Measurements from ENCODE around the gene CTNNA2.
"Not testable (repeated sequence)": the region's sequence is repeated elsewhere in the genome, so short reads cannot be mapped to it uniquely, and the experiment has no call there.

The CTNNA2 gene

DNA sequence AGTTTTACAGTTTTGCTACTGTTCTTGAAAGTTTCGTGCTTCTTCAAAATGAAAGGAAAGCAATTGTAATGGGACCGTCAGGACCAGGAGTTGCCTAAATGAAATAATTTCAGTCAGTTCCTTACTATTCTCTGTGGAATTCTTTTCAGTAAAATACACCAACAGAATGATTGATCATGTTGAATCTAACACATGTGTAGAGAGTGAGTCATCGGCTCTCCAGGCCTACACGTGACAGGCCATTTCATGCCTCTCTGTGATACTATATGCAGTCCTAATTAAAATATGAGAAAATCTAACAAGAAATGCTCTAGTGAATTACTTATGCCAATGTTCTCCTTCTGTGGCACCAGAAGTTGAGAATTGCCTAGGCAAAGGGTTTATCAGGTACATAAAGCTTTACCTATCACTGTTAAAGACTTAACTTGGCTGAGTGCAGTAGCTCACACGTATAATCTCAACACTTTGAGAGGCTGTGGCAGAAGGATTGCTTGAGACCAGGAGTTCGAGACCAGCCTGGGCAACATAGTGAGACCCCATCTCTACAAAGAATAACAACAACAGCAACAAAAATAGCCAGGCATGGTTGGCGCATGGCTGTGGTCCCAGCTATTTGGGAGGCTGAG lies 592.3 kb downstream of the CTNNA2 start:
- DNase-seq: no peak

DNA sequence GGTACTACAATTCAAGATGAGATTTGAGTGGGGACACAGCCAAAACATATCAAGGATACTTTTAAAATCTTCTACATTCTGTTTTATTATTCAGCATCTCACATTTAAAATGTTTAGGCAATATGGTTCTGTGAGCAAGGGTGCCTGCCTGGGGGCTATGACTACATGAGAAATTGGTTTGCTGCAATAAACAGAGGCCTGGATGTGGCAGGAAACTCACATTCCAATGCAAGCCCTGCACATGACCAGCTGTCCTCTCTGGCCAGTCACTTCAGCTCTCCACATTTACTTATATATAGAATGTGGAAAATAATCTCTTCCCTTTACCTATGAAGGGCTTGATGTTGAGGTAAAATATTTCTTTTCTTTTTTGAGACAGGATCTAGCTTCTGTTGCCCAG lies 598.3 kb downstream of the CTNNA2 start:
- no peak for DNase-seq

DNA sequence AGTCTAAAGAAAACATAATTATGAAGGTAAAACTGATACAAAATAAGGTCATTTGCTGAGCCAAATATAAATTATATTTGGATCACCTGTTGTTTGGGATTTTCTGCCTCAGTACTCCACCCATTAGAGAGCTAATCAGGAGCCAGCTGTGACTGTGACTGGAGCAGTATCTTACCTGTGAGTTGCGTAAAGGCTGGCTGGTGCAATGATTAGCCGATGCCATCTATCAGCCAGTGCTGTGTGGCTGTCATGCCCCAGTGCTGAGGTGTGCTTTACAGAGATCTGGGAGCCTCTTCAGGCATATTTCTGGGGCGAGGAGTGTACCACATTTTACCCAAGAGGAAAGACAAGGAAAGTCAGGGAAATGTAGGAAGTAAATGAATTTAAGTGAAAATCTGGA lies 599.9 kb downstream of the CTNNA2 start:
- DNase-seq: no peak

DNA sequence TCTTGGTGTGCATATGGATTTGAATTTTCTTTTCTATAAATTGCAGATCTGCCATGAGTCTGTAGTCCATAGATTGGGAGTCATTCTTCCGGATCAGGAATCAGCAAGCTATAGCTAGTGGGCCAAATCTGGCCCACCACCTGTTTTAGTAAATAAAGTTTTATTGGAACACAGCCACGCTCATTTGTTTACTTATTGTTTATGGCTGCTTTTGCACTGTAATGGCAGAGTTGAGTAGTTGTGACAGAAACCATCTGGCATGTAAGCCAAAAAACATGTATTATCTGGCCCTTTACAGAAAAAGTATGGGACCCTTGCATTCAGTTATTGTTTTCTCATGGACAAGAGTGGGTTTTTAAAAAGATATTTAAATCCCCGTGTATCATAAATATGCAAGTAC lies 600.5 kb downstream of the CTNNA2 start:
- DNase-seq: no peak

DNA sequence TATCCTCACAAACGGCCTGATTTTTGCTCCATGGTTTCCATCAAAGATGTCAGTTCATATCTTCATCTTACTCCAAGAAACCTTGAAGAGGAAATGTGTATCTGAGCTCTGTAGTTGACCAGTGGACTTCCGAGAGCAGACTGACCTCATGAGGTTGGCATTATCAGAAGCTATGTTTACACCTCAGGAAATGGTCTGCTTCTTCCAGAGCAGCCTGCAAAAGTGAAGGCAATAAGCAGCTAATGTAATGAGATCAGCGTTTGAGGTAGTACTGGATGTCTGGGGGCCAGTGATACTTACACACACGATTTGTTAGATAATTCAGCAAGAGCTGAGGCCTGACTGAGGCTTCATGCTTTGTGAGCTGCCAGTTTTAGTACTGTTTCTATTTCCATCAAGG lies 602.0 kb downstream of the CTNNA2 start:
- DNase-seq: no peak

DNA sequence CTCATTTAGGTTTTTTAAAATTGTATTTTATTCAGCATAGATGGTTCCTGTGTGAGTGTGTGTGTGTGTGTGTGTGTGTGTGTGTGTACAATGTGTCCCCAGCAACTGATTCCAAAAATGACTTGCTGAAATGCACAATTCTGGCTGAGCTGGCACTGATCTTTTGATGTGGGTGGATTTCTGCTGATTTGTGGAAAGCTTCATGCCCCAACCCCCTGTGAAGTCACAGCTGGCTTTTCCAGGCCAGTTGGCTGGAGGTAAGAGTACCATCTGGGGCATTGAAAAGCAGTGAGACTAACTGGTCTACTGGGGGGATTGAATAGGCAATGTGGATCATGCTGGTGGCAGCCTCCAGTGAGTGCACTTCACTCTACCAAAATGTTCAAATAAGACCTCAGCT lies 604.5 kb downstream of the CTNNA2 start:
- DNase-seq: no peak

DNA sequence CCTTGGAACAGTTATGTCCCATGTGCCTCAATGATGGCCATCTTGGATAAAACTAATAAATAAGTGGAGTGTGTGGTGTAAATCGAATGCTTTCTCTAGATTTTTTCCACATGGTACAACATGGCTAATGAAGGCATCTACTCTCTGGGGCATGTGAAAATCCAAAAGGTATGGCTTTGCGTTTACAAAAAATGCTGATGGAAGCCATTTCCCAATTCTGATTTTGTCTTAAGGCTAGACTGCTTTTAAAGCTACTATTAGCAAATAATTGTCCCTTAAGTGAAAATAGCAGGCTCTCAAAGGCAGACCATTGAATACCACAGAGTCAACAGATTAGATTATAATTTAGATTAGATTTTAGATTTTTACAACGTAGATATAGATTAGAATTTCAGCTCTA lies 608.0 kb downstream of the CTNNA2 start:
- DNase-seq: no peak

DNA sequence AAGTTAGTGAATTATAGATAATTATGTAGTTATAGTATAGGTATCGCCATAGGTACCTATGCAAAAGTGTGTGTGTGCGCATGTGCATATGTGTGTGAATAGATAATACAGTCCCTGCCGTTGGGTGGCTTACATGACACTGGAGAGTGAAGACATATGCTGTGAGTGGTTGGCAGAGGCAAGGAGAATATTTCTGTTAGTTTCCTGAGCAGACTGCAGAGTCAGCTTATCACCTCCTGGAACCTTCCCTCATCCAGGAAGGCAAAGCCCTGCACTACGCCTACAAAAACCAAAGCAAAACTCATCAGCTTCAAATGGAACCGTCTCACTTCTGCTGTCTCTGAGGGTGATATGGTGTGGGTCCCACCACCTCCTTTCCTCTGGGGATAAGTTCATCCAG lies 609.8 kb downstream of the CTNNA2 start:
- no peak for DNase-seq

DNA sequence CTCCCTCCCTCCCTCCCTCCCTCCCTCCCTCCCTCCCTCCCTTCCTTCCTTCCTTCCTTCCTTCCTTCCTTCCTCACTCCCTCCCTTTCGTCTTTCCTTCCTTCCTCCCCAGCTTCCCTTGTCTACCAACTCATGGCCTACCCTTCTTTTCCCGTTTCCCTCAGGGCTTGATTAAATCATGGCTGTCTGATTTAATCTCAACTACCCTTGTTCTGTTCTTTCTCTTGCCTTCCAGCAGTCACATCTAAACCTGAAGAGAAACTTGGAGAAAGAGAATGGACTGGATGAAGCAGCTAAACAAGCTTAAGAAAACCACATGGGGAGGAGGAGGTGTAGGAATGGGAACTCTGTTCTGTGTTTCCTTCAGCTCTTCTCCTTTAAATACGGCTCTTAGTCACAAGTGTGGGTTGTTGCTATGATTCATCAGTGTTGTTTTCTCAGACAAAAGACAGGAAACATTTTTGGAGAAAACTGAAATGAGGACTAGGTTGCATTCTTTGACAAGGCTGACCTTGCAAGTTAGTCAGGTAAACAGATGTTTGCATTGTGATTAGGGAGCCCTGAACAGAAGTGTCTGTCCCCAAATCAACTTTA lies 613.8 kb downstream of the CTNNA2 start:
- no peak for DNase-seq

DNA sequence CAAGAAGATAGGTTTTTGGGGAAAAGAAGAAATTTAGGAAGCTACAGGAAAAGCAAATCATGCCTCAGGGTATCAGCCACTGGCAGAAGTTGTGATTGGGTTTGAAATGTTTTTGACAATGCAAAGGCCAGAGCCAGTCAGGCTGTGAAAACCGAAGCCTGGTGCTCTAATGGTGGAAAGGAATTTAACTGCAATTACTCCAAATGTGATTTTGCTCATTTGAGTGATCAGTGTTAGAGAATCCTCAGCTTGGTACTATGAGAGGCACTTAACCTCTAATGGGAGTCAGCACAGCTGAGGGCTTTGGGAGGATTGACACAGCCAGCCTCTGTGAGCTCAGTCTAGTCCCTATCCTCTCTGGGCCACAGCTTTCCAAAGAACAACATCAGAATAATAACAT lies 615.2 kb downstream of the CTNNA2 start:
- DNase-seq: no peak

DNA sequence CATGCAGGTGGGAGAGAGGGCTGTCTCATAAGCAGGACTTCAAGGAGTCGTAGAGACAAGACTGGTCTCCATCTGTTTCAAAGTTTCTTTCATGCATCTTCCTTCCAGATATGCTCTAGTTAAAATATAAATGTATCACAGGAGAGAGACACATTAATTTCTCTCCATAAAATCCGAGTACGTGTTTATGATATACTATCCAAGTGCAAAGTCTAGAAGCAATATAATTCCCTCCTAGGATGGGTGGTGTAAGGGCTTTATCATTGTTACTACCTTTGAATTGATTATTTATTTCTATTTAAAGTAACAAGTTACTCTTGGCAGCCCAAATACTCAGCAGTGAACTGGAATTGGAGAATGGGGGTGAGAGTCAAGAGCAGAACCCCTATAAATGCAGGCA lies 619.4 kb downstream of the CTNNA2 start:
- DNase-seq: no peak

DNA sequence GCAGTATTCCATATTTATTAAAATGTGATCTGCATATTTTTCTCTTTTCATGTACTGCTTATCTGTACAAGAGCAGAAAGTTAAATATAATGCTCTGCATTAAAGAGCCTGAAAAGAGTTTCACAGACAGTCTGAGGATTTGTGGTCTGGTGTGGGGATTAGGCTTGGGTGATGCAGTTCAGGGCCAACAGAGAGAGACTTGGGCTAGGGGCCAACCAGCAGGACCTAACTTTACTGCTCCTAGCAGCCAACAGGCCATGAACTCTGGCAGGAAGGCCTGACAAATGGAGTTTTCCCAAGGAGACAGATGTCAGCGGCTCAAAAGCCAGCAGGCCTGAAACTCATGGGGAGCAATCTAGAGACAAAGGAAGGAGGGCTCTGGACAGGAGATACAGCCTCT lies 622.1 kb downstream of the CTNNA2 start:
- DNase-seq: no peak

DNA sequence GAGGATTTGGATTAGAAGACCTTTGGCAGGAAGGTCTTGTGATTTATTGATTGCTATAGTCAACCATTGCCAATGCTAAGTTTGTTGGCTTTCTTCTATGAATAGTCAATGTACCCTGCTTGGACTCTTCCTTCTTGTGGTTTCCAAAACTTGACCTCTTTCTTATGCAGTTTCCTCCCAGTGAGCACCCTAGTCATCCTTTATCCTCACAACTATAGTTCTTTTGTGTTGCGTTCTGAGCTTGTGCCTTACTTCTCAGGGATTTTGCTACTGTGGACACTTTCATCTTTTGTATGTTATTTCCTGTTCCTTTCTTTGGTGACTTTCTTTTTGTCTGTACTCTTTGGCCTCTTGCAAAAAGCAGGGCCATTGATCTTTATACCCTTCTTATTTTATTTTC lies 623.5 kb downstream of the CTNNA2 start:
- no peak for DNase-seq

DNA sequence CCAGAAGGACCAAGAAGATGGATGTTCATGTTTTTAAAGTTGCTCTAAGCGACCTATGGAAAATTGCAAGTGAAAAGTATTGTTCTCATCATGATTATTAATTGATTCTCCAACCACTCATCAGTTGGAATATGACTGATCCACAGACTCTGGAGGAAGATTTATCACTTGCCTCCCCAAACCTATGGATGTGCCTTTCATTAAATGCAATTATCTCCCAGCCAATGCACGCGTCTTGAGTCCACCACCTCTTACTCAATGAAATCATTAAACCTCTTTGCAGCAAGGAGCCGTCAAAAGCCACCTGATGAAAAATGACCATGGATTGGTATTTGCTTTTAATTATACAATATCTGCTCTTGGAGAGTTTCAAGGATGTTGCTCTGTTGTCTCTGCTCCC lies 626.1 kb downstream of the CTNNA2 start:
- DNase-seq: no peak

DNA sequence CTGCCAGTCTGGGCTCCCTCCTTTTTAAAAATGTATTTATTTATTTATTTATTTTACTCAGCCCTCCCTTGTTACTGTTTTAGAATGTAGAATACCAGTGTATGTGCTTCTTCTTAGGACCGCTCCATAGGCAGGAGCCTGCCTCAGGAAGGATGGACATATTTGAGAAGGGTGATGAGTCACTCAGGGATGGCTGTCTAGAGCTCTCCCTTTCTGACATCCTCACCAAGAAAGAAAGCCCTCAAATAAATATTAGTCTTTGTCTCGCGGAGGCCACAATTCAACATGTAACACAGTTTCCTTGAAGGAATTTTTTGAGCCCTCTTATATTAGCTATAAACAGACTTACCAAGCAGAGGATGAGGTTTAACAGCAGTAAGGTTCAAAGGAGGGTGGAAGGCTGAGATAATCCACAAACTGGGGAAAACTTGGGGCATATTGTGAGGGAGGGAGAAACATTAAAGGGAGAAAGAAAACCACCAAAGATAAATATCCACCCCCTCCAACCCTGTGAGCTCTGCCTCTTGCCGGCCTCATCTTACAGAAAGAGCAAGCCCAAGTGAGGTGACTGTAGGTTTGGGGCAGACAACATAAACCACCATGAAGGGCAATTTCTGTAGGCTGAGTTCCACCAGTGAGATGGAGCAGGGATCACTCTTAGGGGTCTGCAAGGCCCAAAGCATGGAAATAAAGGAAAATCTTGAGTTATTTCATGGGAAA lies 628.3 kb downstream of the CTNNA2 start:
- DNase-seq: no peak

DNA sequence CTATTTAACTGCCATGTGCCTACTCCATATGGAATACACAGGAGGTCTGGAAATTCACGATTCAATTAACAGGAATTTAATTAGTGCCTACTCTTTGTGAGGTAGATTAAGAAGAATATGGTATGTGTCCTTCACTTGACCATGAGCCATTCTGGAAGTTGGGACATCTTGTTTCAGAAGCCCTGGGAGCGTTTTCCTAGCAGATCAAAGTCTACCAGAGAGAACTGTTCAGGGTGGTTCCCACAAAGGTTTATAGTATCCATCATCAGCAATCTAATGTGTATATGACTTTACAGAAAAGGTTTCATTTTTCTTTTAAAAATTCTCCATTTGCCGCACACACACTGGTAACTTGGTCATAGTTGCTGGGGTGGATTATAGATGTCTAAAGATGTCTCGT lies 632.6 kb downstream of the CTNNA2 start:
- DNase-seq: no peak

DNA sequence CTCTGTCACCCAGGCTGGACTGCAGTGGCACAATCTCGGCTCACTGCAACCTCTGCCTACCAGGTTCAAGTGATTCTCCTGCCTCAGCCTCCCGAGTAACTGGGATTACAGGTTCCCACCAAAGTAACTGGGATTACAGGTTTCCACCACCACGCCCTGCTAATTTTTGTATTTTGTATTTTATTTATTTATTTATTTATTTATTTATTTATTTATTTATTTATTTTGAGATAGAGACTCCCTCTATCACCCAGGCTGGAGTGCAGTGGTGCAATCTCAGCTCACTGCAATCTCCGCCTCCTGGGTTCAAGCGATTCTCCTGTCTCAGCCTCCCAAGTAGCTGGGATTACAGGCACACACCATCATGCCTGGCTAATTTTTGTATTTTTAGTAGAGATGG lies 633.9 kb downstream of the CTNNA2 start:
- DNase-seq: not testable (repeated sequence)

DNA sequence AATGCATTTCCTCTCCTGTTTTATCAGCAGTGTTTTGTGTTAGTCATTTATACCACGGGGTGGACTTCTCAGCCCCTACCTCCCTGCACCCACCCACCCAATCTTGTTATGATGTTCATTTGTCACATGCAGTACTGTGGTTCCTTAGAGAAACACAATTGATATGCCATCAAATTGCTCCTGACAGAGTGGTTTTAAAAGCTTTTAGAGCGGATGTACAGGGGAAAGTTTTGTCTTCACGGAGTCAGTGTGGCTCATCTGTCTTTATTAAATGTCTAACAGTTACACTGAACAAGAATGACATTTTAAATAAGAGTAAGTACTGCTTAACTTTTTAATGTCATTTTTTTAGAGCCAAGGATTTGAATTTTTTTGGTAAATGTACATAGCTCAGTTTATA lies 634.8 kb downstream of the CTNNA2 start:
- DNase-seq: no peak

DNA sequence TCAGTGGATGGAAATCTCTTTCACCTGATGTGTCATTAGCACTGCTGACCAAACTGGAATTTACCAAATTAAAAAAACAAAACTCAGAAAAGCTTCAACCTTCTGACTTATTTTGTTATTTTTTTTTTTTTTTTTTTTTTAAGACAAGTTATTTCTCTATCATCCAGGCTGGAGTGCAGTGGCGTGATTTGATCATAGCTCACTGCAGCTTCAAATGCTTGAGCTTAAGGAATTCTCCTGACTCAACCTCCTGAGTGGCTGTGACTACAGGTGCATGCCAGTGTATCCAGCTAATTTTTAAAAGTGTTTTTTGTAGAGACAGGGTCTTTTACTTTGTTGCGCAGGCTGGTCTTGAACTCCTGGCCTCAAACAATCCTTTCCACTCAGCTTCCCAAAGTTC lies 636.1 kb downstream of the CTNNA2 start:
- no peak for DNase-seq

DNA sequence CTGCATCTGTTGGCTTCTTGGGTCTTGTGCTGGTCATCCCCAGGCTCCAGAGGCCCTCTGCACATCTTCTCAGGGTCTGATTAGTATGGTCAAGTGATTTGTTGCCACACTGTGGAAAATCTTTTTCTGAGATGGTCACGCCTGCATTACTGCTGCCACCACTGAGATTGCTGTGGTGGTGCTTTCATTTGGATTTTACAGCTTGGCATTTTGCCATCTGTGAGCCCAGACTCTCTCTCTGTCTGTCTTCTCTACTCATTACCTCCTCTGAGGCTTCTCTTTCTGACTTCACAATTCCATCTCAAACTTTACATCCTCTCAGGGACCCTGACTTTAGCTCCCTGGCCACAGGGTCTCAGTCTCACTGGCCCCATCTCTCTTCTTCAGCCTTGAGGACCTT lies 637.1 kb downstream of the CTNNA2 start:
- DNase-seq: no peak

DNA sequence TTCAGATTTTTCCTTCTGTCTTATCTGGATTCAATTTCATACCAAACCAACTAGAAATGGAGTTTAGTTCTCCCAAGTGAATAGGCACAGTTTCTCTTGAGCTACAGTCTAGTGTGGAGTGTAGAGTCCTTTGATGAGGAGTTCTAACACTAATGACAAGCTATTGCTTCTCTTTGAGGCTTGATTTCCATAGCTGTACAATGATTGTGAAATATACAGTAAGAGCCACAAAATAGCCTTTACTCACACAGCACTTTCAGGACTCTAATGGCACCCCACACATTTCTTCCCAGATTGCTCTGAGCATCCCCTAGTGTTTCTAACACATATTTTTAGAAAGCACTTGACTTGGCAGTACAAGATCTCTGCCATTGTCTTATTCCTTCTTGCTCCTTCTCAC lies 638.4 kb downstream of the CTNNA2 start:
- DNase-seq: no peak

DNA sequence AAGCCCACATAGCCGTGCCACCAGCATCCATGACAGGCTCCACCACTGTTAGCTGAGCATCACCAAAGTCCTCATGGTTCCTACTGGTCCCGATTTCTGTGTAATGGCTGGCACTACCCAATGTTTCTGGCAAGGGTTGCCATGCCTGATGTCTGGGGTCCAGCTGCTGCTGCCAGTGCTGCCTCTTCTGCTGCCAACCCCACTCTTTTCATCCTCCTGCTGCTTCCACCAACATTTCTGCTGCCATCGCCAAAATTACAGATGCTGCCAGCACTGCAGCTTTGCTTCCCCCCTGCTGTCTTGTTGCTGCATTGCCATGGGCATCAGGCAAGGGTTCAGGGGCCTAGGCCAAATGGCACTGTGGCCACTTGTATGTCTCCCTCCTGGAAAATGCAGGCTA lies 638.8 kb downstream of the CTNNA2 start:
- no peak for DNase-seq

DNA sequence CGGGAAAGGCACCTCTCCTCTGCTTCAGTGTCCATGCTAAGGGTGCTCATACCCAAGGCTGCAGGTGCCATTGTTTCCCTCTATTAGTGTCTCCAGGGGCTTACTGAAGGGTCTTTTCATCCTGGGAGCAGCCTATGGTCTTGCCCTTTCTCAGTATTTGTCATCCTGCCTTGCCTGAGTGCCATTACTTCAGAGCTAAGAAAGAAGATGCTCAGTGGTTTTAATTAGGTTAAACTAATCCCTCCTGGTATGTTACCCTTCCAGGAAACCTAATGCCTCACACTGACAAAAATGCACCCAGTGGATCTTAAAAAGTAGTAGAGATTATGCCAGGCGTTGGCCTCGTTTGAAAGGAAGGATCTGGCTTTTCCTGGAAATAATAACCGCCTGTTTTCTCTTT lies 640.3 kb downstream of the CTNNA2 start:
- DNase-seq: no peak

DNA sequence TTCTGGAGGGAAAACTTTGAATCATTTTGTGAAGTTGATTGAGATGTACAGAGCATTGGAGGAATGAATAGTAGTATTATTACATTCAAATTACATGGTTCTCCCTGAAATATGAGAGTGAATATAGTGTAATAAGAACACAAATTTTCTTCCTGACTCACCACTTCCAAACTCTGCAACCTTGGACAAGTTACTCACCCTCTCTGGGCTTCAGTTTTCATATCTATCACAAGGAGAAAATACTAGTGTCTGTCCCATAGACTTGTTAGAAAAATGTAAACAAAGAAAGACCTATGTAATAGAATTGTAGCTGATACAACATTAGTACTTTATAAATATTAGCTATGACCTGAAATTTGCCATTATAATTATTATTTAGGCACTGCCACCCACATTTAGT lies 640.9 kb downstream of the CTNNA2 start:
- no peak for DNase-seq
